Loucy (cell line): ENCODE results near the gene DOCK10.

Experiments
- H2AFZ ChIP-seq: fragments of 200-600 bp; sonication (generic); 2 replicates; pipeline ENCODE4 v1.6.0; 2016; ENCODE audit warnings: antibody characterized with exemption, mild to moderate bottlenecking, low read length, moderate library complexity
- H3F3A ChIP-seq: fragments of 200-600 bp; 2 replicates; pipeline ENCODE4 v1.6.0; 2016; ENCODE audit warnings: antibody characterized with exemption, low read depth, mild to moderate bottlenecking
- H3K27me3 ChIP-seq: fragments of 200-600 bp; sonication (generic); 2 replicates; pipeline ENCODE4 v1.6.1; 2014; ENCODE audit warnings: low read length, mild to moderate bottlenecking; ENCODE audit not compliant: insufficient read depth, poor library complexity, severe bottlenecking
- H3K36me3 ChIP-seq: fragments of 200-600 bp; sonication (generic); 2 replicates; pipeline ENCODE4 v1.6.1; 2016; ENCODE audit warnings: low read length; ENCODE audit not compliant: insufficient read depth
- H3K4me1 ChIP-seq: fragments of 200-600 bp; sonication (generic); 2 replicates; pipeline ENCODE4 v1.5.1; 2014; ENCODE audit warnings: low read length, mild to moderate bottlenecking; ENCODE audit not compliant: insufficient read depth, poor library complexity, severe bottlenecking
- H3K4me2 ChIP-seq: fragments of 200-600 bp; sonication (generic); 2 replicates; pipeline ENCODE4 v1.6.0; 2014; ENCODE audit warnings: antibody characterized with exemption, low read length, low read depth, mild to moderate bottlenecking; ENCODE audit not compliant: poor library complexity, severe bottlenecking
- H3K4me3 ChIP-seq: fragments of 200-600 bp; sonication (generic); 2 replicates; pipeline ENCODE4 v1.5.1; 2014; ENCODE audit warnings: low read length, mild to moderate bottlenecking, mixed read lengths; ENCODE audit not compliant: poor library complexity, severe bottlenecking
- H3K79me2 ChIP-seq: fragments of 200-600 bp; sonication (generic); 2 replicates; pipeline ENCODE4 v1.6.1; 2014; ENCODE audit warnings: low read length; ENCODE audit not compliant: insufficient read depth
- H3K9ac ChIP-seq: fragments of 200-600 bp; sonication (generic); 2 replicates; pipeline ENCODE4 v1.6.0; 2014; ENCODE audit warnings: mild to moderate bottlenecking, low read depth, low read length, moderate library complexity; ENCODE audit not compliant: poor library complexity, severe bottlenecking
- H3K9me2 ChIP-seq: fragments of 200-600 bp; sonication (generic); replicated peaks from 2 replicates; pipeline ENCODE4 v1.6.1; 2016; ENCODE audit warnings: low read depth, low read length, mixed read lengths
- H3K9me3 ChIP-seq: fragments of 200-600 bp; sonication (generic); 2 replicates; pipeline ENCODE4 v1.6.1; 2014; ENCODE audit warnings: mild to moderate bottlenecking, antibody characterized with exemption, low read length, low read depth; ENCODE audit not compliant: insufficient read depth
- H4K20me1 ChIP-seq: fragments of 200-600 bp; sonication (generic); 2 replicates; pipeline ENCODE4 v1.6.0; 2014; ENCODE audit warnings: antibody characterized with exemption, low read length, mild to moderate bottlenecking; ENCODE audit not compliant: insufficient read depth, poor library complexity, severe bottlenecking
- CTCF ChIP-seq: fragments of 200-600 bp; sonication (generic); conservative IDR thresholded peaks from 2 replicates; pipeline ENCODE4 v1.5.1; 2014; ENCODE audit warnings: mild to moderate bottlenecking, antibody characterized with exemption, low read length
- EZH2phosphoT487 ChIP-seq: fragments of 200-600 bp; IDR thresholded peaks from 2 replicates; pipeline ENCODE4 v1.6.1; 2018; ENCODE audit warnings: antibody characterized with exemption, mild to moderate bottlenecking, moderate library complexity, borderline replicate concordance

The DOCK10 gene

DNA sequence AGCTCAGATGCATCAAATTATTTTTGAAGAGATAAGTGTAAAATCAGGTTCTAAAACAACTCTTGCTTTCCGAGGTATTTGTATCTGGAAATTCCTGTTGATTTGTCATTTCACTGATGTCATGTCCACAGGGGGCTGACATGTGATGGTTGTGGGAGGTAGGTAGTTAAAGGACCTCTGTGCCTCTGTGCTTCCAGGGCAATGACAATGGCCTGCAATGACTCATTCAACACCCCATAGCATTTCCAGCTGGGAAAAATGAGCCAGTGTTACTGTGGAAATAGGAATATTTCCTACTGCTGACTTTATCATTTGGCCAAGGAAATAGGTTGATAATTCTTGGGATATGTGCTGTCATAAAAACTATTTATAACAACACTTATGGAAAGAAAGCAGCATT, 239.9 kb downstream of the DOCK10 start:
- no peak overlapping the region for H3K4me2 ChIP-seq
- H3K4me3 ChIP-seq: no peak overlapping the region
- H3K27me3 ChIP-seq: no peaks in the 10 kb centered on the region
- H3K9ac ChIP-seq: no peak overlapping the region
- no peaks in the 10 kb centered on the region for H3K79me2 ChIP-seq
- TF ChIP-seq EZH2phosphoT487 (no peak), CTCF (no peak)
- H3K9me3 ChIP-seq: no peaks in the 10 kb centered on the region
- H3K9me2 ChIP-seq: no peaks in the 10 kb centered on the region
- no peak overlapping the region for H2AFZ ChIP-seq
- no peaks in the 10 kb centered on the region for H3K4me1 ChIP-seq
- H3F3A ChIP-seq: no peaks in the 10 kb centered on the region
- H3K36me3 ChIP-seq: peaks cover 95% of the 10 kb centered on the region
- no peaks in the 10 kb centered on the region for H4K20me1 ChIP-seq

DNA sequence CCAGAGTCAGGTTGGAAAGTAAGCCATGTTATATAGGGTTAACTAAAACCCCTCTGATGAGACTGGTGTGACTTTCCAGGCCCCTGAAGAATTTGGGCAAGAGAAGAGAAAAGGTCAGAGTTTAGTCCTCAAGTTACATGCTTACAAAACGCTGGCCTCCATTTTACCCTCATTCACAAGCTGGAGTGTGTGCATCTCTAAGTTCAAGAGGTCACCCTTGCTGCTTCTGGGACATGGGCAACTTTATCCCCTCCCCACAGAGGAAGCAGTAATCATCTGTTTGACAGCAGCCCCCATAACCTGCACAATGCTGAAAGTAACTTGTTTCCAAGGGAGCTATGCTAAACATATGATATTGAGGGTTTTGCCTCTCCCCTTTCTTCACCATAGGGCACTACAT, 240.9 kb downstream of the DOCK10 start:
- H3K36me3 ChIP-seq: peaks cover 96% of the 10 kb centered on the region
- H3K9me3 ChIP-seq: no peaks in the 10 kb centered on the region
- TF ChIP-seq EZH2phosphoT487 (no peak), CTCF (no peak)
- no peaks in the 10 kb centered on the region for H3K4me1 ChIP-seq
- no peaks in the 10 kb centered on the region for H3K79me2 ChIP-seq
- no peak overlapping the region for H3K4me2 ChIP-seq
- no peak overlapping the region for H3K9ac ChIP-seq
- no peaks in the 10 kb centered on the region for H3K27me3 ChIP-seq
- no peaks in the 10 kb centered on the region for H3K9me2 ChIP-seq
- no peak overlapping the region for H3K4me3 ChIP-seq
- H2AFZ ChIP-seq: no peak overlapping the region
- H3F3A ChIP-seq: no peaks in the 10 kb centered on the region
- no peaks in the 10 kb centered on the region for H4K20me1 ChIP-seq

GRCh38 chr2:224799691-224800090, 242.6 kb downstream of the DOCK10 start:
- H3F3A ChIP-seq: no peaks in the 10 kb centered on the region
- no peaks in the 10 kb centered on the region for H3K4me1 ChIP-seq
- peaks cover 95% of the 10 kb centered on the region for H3K36me3 ChIP-seq
- H3K79me2 ChIP-seq: no peaks in the 10 kb centered on the region
- no peaks in the 10 kb centered on the region for H3K27me3 ChIP-seq
- no peak overlapping the region for H3K4me2 ChIP-seq
- no peak overlapping the region for H2AFZ ChIP-seq
- H3K9me3 ChIP-seq: no peaks in the 10 kb centered on the region
- TF ChIP-seq EZH2phosphoT487 (no peak), CTCF (no peak)
- no peak overlapping the region for H3K9ac ChIP-seq
- no peak overlapping the region for H3K4me3 ChIP-seq
- no peaks in the 10 kb centered on the region for H4K20me1 ChIP-seq
- no peaks in the 10 kb centered on the region for H3K9me2 ChIP-seq
